Activated CD8-positive, alpha-beta memory T cell treated with anti-CD3 and anti-CD28 coated beads, Interleukin-2, amount 50 U/mL, for 1 hour (primary cell): ENCODE measurements around the gene PINLYP.
"Not testable (repeated sequence)": the region's sequence is repeated elsewhere in the genome, so short reads cannot be mapped to it uniquely, and the experiment has no call there.

ENCODE experiments used
- DNase-seq: peaks from one replicate; pipeline ENCODE4 v3.0.0-alpha.2; 2020; ENCODE audit errors: extremely low read depth

Gene PINLYP

DNA sequence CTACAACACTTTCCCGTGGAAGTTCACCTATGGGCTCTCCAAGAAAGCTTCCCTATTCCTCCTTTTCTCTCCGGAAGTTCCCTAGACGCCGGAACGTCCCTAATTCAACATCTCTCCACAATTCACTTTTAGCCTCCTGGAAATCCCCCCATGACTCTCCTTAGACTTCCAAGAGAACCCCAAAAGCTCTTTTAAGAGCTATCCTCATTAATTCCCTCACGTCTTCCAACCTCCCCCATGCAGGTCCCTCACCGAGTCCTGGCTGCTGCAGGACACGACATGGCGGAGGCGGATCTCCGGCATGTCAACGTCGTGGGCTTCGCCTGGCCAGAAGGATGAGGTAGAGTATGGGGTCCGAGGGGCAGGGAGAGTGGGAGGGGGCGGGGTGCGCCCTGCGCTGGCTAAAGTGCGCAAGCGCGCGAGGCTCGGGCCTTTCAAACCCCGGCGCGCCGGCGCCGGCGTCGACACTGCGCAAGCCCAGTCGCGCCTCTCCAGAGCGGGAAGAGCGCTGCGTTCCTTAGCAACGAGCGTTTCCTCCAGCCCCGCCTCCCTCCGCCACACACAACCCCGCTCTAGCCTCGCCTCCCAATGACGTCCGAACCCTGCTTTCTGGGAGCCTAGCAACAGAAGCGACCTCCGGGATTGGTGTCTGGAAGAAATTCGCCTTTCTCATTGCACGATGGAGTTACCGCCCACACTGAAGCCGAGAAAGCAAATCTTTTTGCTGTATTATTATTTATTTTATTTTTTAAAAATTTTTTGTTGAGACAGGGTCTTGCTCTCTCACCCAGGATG is at the start of gene PINLYP, which contains the start of gene XRCC1:
Gene PINLYP (plus strand): TSS at position 646 of the 795 bp plus-strand sequence. CDS start 1,391 bp downstream, outside the sequence.
Gene XRCC1 (minus strand): TSS at position 372 of the 795 bp plus-strand sequence. CDS start 69 bp downstream, at position 303.
- DNase-seq = peak; percentile 91

DNA sequence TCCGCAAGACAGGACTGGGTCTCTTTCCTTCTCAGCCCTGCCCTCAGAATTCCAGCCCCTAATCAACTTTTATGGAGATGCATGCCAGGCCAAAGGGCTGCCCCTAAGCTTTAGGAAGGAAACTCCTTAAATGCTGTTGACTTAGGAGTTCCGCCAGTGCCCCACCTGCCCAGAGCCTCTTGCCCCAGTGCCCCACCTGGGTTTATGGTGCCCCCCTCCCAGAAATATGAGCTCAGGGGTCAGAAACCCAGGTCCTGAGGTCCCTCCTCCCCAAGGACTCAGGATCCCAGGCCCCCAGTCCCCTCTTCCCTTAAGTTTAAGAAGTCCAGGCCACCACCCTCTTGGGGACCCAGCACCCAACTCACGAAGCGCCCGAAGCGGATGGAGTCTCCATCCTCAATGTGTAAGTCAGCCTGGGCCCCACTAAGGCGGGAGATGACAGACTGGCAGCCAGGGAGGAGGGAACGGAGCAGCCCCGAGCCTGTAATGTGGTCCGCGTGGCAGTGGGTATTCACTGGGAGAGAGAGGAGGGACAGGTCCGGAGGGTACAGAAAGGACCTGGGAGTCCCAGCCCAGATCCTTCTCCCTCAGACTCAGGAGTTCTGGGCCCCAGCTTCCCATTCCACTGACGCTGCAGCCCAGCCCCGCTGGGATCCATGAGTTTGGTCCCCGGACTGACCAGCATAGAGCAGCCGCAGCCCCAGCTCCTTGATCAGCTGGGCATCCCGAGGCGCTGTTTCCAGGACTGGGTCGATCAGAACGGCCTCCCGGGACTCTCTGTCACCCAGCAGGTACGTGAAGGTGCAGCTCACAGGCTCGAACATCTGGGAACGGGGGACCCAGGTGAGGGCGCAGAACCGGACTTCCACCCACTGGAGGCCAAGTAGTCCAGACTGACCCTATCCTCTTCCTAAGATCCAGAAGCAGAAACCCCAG is 49.5 kb upstream of the PINLYP start:
- no peak for DNase-seq

DNA sequence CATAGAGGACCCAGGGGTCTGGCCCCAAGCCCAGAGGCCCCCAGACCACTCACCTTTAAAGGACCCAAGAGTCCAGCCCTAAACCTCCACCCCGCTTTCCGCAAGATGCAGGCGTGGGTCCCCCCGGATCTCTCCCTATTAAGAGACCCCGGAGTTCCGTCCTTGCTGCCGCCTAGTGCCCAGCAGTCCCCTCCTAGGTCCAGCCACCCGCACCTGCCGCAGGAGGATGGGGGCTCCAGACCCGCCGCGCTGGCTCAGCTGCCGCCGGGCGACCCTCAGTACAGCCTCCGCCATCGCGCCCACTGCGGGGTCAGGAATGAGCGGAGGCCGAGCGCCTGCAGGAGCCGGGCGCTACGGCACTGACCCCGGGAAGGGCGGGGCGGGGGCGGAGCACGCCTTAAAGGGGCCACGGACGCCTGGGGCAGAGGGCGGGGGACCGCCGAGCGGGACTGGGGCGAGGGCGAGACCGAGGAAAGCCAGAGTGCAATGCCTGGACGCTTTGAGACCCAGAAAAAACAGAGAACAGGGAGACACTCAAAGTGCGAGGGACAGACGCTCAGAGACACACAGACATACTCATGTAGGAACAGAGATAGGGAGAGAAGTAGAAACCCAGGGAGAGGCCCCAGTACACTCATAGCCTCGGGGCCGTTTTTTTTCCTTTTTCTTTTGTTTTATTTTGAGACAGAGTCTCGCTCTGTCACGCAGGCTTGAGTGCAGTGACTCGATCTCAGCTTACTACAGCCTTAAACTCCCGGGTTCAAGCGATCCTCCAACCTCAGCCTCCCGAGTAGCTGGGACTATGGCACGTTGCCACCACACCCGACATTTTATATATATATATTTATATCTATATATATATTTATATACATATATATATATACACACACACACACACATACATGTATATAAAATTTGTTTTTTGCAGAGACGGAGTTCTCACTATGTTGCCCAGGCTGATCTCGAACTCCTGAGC is 48.4 kb upstream of the PINLYP start, which contains the start of gene ETHE1:
Gene ETHE1 (minus strand): TSS at position 318 of the 976 bp plus-strand sequence. CDS start 24 bp downstream, at position 294.
- no peak for DNase-seq

DNA sequence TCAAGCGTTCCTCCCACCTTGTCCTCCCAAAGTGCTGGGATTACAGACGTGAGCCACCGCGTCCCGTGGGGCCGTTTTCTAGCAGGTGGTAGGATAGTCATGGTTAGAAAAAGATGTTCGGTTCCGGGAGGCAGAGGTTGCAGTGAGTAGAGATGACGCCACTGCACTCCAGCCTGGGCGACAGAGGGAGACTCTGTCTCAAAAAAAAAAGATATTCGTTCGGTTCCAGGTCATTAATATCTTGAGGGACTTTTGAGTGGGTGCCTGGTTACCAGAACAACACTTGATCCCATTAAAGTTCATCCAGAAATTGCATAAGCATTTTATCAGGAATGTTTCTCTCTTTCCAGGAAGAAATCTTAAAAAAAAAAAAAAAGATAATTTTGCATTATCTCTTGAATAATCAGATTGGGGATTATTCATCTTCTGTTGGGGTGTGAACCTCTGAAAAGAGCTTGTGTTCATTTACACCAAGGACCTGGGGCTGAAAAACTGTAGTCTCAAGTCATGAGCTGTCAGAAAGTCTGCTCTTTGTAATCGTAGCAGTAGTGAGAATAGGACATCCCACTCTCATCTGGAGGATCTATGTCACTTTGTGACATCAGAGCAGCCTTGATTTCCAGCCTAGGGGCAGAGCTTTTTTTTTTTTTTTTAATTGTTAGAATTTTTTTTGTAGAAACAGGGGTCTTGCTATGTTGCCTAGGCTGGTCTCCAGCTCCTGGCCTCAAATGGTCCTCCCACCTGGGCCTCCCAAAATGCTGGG is 47.6 kb upstream of the PINLYP start:
- DNase-seq = no peak

DNA sequence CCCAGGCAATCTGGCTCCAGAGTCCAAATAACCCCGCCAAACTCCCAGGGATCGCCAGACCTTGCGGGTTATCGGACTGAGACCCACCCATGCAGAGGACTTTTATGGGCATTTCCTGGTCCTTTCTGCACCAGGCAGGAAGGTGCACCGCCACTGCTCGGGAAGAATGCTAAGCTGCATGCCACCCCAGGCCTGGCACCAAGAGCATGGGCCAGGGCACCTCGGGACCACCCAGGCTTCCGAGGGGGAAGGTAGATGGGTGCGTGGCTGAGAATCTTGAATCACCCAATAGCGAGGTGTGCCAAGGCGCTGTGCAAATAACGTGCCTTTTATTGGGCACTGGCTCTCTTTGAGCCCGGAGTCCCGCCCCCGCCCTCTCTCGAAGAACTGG is 43.0 kb upstream of the PINLYP start:
- no peak for DNase-seq

DNA sequence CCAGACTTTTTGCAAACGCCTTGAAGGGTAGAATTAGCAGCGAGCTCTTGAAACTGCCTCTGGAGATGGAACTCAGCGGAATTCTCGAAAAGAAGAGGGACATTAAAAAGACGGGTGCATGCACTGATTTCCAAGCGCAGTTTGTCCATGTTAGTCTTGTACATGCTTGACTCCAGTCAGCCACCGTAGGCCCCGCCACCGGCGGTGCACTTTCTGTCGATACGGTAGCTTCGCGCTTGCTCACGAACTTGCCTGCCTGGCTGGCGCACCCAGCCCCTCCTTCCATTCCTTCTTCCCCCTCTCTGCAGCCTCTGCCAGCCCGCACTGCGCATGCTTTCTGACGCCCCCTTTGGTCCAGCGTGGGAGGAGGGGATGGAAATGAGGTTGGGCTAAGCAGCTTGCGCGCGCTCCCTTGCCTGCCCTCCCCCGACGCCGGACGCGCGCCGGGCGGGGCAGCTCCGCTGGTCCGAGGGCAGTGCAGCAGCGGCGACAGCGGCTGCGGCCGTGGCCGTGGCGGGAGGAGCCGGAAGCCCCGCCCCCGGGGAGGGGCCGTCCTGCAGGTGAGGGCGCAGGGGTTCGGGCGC is 42.5 kb upstream of the PINLYP start, which contains the start of gene ZNF575:
Gene ZNF575 (plus strand): TSS at position 227 of the 584 bp plus-strand sequence. CDS start 1,235 bp downstream, outside the sequence.
- peak; percentile 53 for DNase-seq

DNA sequence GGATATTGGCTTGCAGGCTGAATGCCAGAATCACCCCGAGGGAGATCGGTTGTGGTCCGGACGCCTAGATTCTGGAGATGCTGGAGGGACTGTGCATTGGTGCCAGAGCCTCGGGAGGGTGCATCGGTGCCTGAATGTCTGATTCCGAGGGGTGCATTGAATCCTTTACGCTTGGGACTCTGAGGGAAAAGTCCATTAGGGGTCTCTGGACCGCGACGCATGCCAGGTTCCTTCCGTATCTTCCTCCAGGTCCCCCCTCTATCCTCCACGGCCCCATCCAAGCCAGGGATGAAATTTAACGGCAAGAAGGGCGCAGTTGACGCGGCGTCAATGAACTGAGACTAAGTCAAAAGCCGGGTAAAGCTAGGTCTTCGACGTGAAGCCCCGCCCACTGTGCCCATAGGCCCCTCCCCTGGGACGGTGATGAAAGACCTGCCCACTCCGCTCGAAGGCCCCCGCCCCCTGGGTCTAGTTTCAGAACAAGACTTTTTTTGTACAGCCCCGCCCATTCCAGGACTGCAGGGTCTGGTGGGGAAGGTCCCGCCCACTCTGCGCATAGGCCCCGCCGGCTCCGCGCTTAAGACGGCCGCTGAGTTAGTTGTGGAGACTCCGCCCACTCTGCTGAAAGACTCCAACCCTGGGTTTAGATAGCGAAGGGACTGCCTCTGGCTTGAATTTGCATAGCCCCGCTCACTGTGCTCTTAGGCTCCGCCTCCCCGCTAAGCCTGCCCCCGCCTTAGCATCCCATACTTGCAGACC is 41.9 kb upstream of the PINLYP start:
- peak; percentile 96 for DNase-seq

DNA sequence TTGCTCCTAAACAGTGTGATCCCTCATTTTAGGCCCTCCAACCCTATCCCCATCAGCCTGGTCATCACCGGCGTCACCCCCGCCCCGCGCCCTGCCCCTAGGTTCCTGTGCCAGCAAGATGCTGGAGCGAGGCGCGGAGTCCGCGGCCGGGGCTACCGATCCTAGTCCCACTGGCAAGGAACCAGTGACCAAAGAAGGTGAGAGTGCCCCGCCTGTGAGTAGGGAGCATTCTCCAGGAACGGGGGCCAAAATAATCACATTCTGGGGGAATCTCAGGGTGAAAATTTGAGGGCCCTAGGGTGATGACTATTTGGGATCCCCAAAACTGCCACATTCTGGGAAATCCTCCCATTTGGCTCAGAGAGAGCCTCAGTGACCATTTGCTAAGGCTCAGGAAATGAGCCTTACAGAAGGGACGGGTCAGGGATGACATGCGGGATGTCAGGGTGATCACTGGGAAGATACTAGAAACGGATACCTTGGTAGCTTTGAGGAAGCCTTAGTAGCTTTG is 41.2 kb upstream of the PINLYP start:
- DNase-seq = no peak

DNA sequence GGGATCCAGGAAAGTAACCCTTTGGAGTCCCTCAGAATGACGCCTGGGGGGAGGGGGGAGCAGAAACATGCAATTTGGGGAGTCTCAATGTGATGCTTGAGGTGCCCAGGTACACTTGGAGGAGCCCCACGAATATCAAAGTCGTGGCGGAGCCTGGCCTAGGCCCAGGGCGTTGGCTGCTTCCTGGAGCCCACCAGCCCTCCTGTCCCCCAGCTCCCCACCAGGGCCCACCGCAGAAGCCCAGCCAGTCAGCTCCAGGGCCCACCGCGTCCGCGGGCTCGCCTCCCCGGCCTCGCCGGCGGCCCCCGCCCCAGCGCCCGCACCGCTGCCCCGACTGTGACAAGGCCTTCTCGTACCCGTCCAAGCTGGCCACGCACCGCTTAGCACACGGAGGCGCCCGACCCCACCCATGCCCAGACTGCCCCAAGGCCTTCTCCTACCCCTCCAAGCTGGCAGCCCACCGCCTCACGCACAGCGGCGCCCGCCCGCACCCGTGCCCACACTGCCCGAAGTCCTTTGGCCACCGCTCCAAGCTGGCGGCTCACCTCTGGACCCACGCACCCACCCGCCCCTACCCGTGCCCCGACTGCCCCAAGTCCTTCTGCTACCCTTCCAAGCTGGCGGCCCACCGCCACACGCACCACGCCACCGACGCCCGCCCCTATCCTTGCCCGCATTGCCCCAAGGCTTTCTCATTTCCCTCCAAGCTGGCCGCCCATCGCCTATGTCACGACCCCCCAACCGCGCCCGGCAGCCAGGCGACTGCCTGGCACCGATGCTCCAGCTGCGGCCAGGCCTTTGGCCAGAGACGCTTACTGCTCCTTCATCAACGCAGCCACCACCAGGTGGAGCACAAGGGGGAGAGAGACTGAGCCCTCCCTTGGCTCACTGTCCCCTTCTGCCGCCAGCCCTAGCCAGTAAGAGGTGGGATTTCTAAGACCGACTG is 40.5 kb upstream of the PINLYP start:
- DNase-seq = no peak

DNA sequence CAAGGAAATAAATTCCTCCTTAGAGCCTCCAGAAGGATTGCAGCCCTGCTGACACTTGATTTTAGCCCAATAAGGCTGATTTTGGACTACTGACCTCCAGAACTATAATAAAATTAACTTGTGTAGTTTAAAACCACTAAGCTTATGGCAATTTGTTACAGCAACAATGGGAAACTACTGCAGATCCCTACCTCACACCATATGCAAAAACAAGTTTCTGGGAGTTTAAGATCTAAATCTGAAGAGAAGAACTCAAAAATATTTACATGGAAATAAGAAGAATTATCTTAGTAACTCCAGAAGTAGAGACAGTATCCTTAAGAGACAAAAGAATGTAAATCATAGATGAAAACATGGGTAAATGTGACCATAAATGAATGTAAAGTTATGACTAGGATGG is 36.7 kb upstream of the PINLYP start:
- DNase-seq = no peak

DNA sequence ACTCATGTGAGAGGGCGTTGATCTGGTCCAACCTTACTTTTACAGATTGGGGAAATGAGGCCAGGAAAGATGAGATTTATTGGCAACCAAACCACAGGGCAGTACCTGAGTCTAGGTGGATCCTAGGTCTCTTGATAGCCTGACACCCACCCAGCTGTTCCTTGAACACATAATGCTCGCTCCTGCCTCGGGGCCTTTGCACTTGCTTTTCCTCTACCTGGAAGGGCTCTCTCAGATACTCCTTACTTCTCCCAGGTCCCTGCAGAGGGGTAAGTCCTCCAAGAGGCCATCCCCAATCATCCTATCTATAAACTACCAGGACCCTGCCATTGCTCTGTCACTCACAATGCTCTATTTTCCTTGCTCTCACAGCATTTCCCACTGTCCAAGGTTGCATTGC is 35.2 kb upstream of the PINLYP start:
- no peak for DNase-seq

DNA sequence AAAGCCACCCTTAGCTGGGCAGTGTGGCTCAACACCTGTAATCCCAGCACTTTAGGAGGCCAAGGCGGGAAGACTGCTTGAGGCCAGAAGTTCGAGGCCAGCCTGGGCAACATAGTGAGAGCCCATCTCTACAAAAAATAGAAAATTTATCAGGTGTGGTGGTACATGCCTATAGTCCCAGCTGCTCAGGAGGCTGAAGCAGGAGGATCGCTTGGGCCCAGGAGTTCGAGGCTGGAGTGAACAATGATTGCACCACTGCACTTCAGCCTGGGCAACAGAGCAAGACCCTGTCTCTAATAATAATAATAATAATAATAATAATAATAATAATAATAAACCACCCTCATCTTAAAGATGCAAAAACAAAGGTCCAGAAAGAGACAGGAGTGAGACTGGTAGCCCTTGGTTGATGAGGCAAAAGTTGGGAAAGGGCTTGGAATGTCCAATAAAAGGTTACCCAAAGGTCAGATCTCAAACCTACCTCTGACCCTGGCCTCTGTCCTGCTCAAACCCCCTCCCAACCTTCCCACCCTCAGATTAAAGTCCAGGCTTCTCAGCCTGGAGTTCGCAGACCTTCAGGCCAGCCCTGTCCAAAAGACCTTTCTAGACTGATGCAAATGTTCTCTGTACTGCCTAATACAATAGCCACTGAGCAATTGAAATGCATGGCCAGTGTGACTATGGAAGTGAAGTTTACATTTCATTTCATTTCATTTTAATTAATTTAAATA is 33.5 kb upstream of the PINLYP start:
- DNase-seq = no peak

DNA sequence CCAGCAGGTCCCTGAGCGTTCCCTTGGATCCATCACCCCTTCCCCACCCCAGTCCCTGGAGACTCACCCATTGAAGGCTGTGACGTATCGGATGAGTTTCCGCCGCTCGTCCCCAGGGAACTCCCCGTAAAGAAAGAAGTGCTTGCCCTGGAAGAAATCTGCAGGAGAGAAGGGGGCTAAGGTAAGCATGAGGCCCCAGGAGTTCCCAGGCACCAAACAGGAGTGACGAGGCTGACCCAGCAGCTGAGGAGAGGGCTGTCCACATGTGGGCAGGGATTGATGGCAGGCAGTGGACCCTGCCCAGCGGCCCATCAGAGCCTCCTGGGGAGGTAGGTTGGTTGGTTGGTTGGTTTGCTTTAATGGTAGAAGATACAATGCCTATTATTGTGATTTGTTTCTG is 31.5 kb upstream of the PINLYP start:
- DNase-seq = no peak

DNA sequence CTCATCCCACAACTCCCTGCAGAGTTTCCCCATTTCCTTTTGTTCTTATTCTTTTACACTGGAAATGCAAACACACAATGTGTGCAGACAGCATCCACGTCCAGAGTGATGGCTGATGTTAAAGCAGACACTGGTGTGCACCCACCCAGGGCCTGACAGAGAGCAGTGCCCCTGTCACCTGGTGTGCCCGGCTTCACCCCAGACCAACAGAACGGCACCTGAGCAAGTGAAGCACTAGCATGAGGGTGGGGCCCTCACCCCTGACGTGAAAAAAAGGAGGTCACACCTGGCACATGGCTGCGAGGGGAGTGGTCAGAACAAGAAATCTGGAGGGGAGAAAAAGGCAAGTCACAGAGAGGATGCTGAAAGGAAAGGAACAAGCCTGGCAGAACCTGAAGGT is 30.3 kb upstream of the PINLYP start:
- no peak for DNase-seq

DNA sequence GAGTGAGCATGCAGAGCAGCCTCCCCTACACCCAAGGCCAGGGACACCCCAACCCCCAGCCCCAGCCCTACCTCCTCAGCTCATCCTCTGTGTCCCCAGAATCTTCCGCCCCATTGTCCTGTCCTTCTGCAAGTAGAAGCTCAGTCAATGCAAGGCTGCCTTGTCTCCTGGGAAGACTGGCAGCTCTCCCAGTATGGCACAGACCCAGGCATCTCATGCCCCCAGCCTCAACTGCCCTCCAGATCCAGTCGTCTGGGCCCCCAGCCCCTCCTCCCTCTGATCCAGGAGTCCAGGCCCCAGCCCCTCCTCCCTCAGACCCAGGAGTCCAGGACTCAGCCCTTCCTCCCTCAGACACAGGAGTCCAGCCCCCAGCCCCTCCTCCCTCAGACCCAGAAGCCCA is 29.6 kb upstream of the PINLYP start:
- no peak for DNase-seq

DNA sequence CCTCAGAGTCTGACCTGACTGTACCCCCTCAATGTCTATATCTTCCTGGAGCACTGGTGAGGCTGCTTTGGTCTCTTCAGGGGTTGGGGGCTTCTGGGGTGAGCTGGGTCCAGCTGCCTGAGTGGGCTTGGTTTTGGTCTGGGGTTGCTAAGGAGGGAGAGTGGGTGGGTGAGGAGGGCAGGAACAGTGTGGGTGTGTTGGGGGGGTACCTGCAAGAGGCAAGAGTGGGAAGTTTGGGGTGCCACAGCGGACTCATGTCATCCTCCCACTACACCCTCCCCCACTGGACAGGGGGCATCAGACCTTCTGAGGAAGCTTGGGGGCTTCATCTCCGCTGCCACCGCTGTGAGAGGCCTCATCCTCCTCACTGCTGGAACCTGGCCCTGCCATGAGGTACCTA is 29.0 kb upstream of the PINLYP start:
- no peak for DNase-seq

DNA sequence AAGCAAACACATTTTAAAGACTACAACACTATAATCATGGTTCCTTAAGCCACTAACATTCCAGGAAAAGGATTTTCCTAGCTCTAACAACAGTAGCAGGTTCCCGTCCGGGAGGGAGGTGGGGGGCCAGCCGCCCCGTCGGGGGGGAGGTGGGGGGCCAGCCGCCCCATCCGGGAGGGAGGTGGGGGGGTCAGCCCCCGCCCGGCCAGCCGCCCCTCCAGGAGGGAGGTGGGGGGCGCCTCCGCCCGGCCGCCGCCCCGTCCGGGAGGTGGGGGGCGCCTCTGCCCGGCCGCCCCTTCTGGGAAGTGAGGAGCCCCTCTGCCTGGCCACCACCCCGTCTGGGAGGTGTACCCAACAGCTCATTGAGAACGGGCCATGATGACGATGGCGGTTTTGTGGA is 27.7 kb upstream of the PINLYP start:
- not testable (repeated sequence) for DNase-seq
